ENCODE measurements around the gene MYH9.

Gene MYH9

GRCh38 chr22:36386351-36386899, 1.3 kb downstream of the MYH9 start:
- no peak for DNase-seq (ENCODE audit: low read depth in 3 of 3)

- DNase-seq (ENCODE audit: low read depth in 3 of 3): peak in 1 of 3 donors; percentile 58
These were observed 2.0 kb downstream of the MYH9 start for GRCh38 chr22:36385491-36386350.

- no peak for DNase-seq (ENCODE audit: low read depth in 3 of 3)
These were observed 2.8 kb downstream of the MYH9 start for GRCh38 chr22:36384766-36385481.

GRCh38 chr22:36383110-36383581, 4.6 kb downstream of the MYH9 start:
- DNase-seq (ENCODE audit: low read depth in 3 of 3): no peak

GRCh38 chr22:36381513-36382128, 6.1 kb downstream of the MYH9 start:
- DNase-seq (ENCODE audit: low read depth in 3 of 3): no peak

GRCh38 chr22:36379593-36380361, 8.0 kb downstream of the MYH9 start:
- DNase-seq (ENCODE audit: low read depth in 3 of 3): no peak

GRCh38 chr22:36378869-36379217, 8.9 kb downstream of the MYH9 start:
- no peak for DNase-seq (ENCODE audit: low read depth in 3 of 3)

- no peak for DNase-seq (ENCODE audit: low read depth in 3 of 3)
These were observed 9.5 kb downstream of the MYH9 start for GRCh38 chr22:36378080-36378868.

GRCh38 chr22:36377022-36377631, 10.6 kb downstream of the MYH9 start:
- DNase-seq (ENCODE audit: low read depth in 3 of 3): peak in 1 of 3 donors; percentile 37

GRCh38 chr22:36376265-36376664, 11.5 kb downstream of the MYH9 start:
- DNase-seq (ENCODE audit: low read depth in 3 of 3): no peak

- no peak for DNase-seq (ENCODE audit: low read depth in 3 of 3)
These were observed 12.4 kb downstream of the MYH9 start for GRCh38 chr22:36375071-36375980.

GRCh38 chr22:36374603-36375024, 13.2 kb downstream of the MYH9 start:
- peak in 2 of 3 donors; percentile 65 for DNase-seq (ENCODE audit: low read depth in 3 of 3)

GRCh38 chr22:36373258-36373579, 14.5 kb downstream of the MYH9 start:
- no peak for DNase-seq (ENCODE audit: low read depth in 3 of 3)

- DNase-seq (ENCODE audit: low read depth in 3 of 3): no peak
These were observed 15.8 kb downstream of the MYH9 start for GRCh38 chr22:36371920-36372319.

- no peak for DNase-seq (ENCODE audit: low read depth in 3 of 3)
These were observed 17.6 kb downstream of the MYH9 start for GRCh38 chr22:36369922-36370791.

- no peak for DNase-seq (ENCODE audit: low read depth in 3 of 3)
These were observed 18.5 kb downstream of the MYH9 start for GRCh38 chr22:36369004-36369921.

GRCh38 chr22:36368359-36368983, 19.3 kb downstream of the MYH9 start:
- DNase-seq (ENCODE audit: low read depth in 3 of 3): no peak
